Subcutaneous adipose tissue (tissue), 4 donors: ENCODE measurements around the gene SAE1. TPM values are rescaled to one million over a fixed set of nuclear protein-coding genes. Genes with fewer than 3 reads are reported as not detected.

ENCODE experiments used
- total RNA-seq, 4 donors: library from RNA; depleted of rRNA; stranded (reverse); fragments of >200 nt; gene quantifications; one replicate each; pipeline ENCODE4 v1.1.0, GENCODE V29; 2016
- TF ChIP-seq, protein P1 (sequence below): fragments of 450-650 bp; IDR thresholded peaks from one replicate; pipeline ENCODE4 v1.5.1; 2016; ENCODE audit warnings: low read depth, mild to moderate bottlenecking, control low read depth, antibody characterized with exemption, moderate library complexity

The SAE1 gene
- total RNA-seq, 4 donors from 2014 or later, result 43.9 to 56.7 (median 51.4) TPM

DNA sequence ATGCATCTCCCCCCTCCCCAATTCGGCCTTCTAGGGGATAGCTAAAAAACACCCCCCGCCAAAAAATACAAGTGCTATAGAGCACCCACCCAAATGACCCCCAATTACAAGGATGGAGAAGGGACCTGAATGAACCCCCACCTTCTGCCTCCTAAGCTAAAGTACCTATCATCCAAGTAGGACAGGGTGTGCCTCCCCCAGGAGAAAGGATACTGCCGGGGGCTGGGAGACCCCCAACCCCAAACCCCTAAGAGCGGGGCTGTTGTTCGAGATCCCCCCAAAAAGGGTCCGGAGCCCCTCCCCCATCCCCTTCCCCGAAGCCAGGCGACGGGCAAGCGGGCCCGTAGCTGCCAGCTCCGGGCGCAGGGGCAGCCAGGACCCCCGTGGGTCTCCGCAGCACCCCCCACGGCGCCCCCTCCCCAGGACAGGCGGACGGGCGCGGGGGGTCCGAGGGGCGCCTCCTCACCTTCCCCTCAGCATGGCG lies 18.9 kb upstream of the SAE1 start:
- TF ChIP-seq, protein P1, sequence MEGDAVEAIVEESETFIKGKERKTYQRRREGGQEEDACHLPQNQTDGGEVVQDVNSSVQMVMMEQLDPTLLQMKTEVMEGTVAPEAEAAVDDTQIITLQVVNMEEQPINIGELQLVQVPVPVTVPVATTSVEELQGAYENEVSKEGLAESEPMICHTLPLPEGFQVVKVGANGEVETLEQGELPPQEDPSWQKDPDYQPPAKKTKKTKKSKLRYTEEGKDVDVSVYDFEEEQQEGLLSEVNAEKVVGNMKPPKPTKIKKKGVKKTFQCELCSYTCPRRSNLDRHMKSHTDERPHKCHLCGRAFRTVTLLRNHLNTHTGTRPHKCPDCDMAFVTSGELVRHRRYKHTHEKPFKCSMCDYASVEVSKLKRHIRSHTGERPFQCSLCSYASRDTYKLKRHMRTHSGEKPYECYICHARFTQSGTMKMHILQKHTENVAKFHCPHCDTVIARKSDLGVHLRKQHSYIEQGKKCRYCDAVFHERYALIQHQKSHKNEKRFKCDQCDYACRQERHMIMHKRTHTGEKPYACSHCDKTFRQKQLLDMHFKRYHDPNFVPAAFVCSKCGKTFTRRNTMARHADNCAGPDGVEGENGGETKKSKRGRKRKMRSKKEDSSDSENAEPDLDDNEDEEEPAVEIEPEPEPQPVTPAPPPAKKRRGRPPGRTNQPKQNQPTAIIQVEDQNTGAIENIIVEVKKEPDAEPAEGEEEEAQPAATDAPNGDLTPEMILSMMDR, result no peak

GRCh38 chr19:47112166-47112996 lies 18.3 kb upstream of the SAE1 start:
- TF ChIP-seq, protein P1, result no peak

- TF ChIP-seq, protein P1, result no peak
Observed at GRCh38 chr19:47112997-47113849, 17.4 kb upstream of the SAE1 start, which contains the start of gene ZC3H4. Gene ZC3H4 (minus strand): TSS chr19:47113776. CDS start chr19:47112584, 1,192 bp downstream.

GRCh38 chr19:47113850-47114651 lies 16.6 kb upstream of the SAE1 start:
- TF ChIP-seq, protein P1, result no peak

- TF ChIP-seq, protein P1, result no peak
Observed at GRCh38 chr19:47120470-47121067, 10.1 kb upstream of the SAE1 start.

- TF ChIP-seq, protein P1, result no peak
Observed at GRCh38 chr19:47122359-47123335, 8.0 kb upstream of the SAE1 start.
